T-cell (primary cell): ENCODE measurements around the gene GBP2. TPM values are rescaled to one million over a fixed set of nuclear protein-coding genes. Genes with fewer than 3 reads are reported as not detected.

ENCODE experiments used
- ATAC-seq, 4 experiments: fragments of 200-7000 bp in 3 of 4; fragments of 150-1000 bp in 1 of 4; cut with Tn5 transposase; replicated peaks in 1 of 4; 1 replicate in 3 of 4; 2 replicates in 1 of 4; pipeline ENCODE4 v1.10.0; 2021; ENCODE audit warnings: moderate library complexity in 3 of 4, mild to moderate bottlenecking in 2 of 4, moderate number of reproducible peaks in 1 of 4
- CTCF ChIA-PET, 2 donors: fragments of 300-600 bp; sonication (Branson Sonifier 250); formaldehyde crosslinking; loops; one replicate each; lab custom pipeline; 2022; ENCODE audit warnings: antibody characterized with exemption in 2 of 2; lab: Charles Lee
- POLR2A ChIA-PET, 2 donors: fragments of 300-600 bp; sonication (Branson Sonifier 250); formaldehyde crosslinking; loops; one replicate each; lab custom pipeline; 2022; ENCODE audit warnings: antibody characterized with exemption in 2 of 2; lab: Charles Lee
- DNase-seq, 35 experiments: peaks; one replicate each; pipeline versions ENCODE4 v3.0.0 to v3.0.0-alpha.2; 2013 to 2023
- H3K27ac ChIP-seq: one replicate; pipeline ENCODE4 v1.5.1; 2013; ENCODE audit warnings: low read length
- H3K27me3 ChIP-seq, 2 experiments: replicated peaks in 1 of 2; 1 replicate in 1 of 2; 2 replicates in 1 of 2; pipeline versions ENCODE4 v1.6.1 to v1.7.0; 2013; ENCODE audit warnings: low read length in 1 of 2, mixed read lengths in 1 of 2; ENCODE audit not compliant: control insufficient read depth in 2 of 2, insufficient read depth in 2 of 2; ENCODE audit errors: extremely low read depth in 1 of 2
- H3K36me3 ChIP-seq, 2 donors: 1 replicate in 1 of 2; 2 replicates in 1 of 2; pipeline versions ENCODE4 v1.6.1 to v1.7.0; 2013; ENCODE audit warnings: low read length in 1 of 2; ENCODE audit not compliant: control insufficient read depth in 2 of 2, insufficient read depth in 1 of 2; ENCODE audit errors: extremely low read depth in 1 of 2
- H3K4me1 ChIP-seq, 2 experiments: 1 replicate in 1 of 2; 2 replicates in 1 of 2; pipeline versions ENCODE4 v1.6.1 to v1.7.0; 2013; ENCODE audit warnings: low read length in 2 of 2, mixed read lengths in 1 of 2; ENCODE audit not compliant: insufficient read depth in 2 of 2, control insufficient read depth in 1 of 2; ENCODE audit errors: extremely low read depth in 1 of 2
- H3K4me3 ChIP-seq, 2 donors: 1 replicate in 1 of 2; 2 replicates in 1 of 2; pipeline versions ENCODE4 v1.5.1 to v1.7.0; 2013; ENCODE audit warnings: mild to moderate bottlenecking in 2 of 2, low read length in 1 of 2, moderate library complexity in 1 of 2; ENCODE audit not compliant: control insufficient read depth in 1 of 2; ENCODE audit errors: extremely low read depth in 1 of 2
- H3K9me3 ChIP-seq: 2 replicates; pipeline ENCODE4 v1.7.0; 2013
- H3K27ac Mint-ChIP-seq, 2 donors: one replicate each; pipeline ENCODE4 v1.8.0; 2020 to 2021; ENCODE audit warnings: mild to moderate bottlenecking in 2 of 2, mixed read lengths in 2 of 2
- H3K27me3 Mint-ChIP-seq, 2 donors: one replicate each; pipeline ENCODE4 v1.8.0; 2021 to 2022; ENCODE audit warnings: mixed read lengths in 2 of 2
- H3K36me3 Mint-ChIP-seq: one replicate; pipeline ENCODE4 v1.8.0; 2021; ENCODE audit warnings: mixed read lengths
- H3K4me1 Mint-ChIP-seq, 3 donors: one replicate each; pipeline ENCODE4 v1.8.0; 2020 to 2022; ENCODE audit warnings: mixed read lengths in 3 of 3, mild to moderate bottlenecking in 1 of 3
- H3K4me3 Mint-ChIP-seq, 3 donors: one replicate each; pipeline ENCODE4 v1.8.0; 2020 to 2022; ENCODE audit warnings: mild to moderate bottlenecking in 3 of 3, mixed read lengths in 3 of 3, moderate library complexity in 3 of 3
- H3K9me3 Mint-ChIP-seq, 3 donors: one replicate each; pipeline ENCODE4 v1.8.0; 2020 to 2022; ENCODE audit warnings: mixed read lengths in 3 of 3
- WGBS: methylation state at CpG from one replicate; pipeline ENCODE4 v1.1.5; 2013; ENCODE audit warnings: missing lambda C conversion rate; ENCODE audit not compliant: insufficient coverage; 5-methylcytosine and 5-hydroxymethylcytosine counted together
- total RNA-seq, 35 experiments: library from RNA in 6 of 35; stranded (reverse) in 6 of 35; fragments of 120-200 nt in 1 of 35; gene quantifications; one replicate each; pipeline versions ENCODE4 v1.2.1 to v1.2.4 and lab custom pipeline; 2013 to 2026

Gene GBP2
- total RNA-seq, 5 donors from 2014 or later (not counting 1 experiment from before 2014, with no cell fraction given), result 82.2 to 226 (median 186) TPM

DNA sequence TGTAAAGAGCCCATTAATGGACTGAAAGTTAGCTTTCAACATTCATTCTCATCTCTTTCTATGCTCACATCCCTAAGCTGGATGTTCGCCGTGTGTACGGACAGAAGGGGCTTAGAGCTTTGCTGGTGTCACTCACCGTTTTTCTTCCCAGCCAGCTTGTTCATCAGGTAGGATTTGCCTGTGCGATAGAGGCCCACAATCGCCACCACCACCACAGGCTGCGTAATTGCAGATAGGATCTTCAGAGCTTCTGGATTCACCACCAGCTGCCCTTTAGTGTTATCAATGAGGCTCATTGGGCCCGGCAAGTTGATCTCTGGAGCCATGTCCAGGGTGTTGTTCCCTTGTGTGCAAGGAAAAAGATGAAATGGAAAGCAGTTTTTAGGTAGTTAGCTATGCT is 4.3 kb downstream of the GBP2 start:
- WGBS, result 100% methylated on average over 7 of the region's 8 CpGs

DNA sequence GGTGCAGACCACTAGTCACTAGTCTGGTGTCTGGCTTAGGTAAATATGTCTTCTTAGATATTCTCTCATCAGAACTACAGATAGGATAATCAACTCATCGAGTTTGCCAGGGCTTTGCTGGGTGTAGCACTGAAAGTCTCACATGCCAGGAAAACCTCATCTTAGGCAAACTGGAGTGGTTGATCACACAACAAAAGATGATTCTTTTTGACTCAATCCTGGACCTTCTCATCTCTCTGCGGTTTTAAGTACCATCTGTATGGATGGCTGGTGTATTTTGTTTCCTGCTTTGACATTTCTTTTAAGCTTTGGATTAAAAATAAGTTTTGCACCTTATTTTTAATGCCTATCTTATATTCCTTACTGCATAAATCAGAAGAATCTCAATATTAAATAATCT is 11.3 kb downstream of the GBP2 start:
- POLR2A ChIA-PET, result no interaction called here
- no peaks in the 10 kb centered on the region for H3K9me3 ChIP-seq
- H3K4me1 ChIP-seq, result peaks cover 0 to 4% of the 10 kb centered on the region in 2 experiments
- Mint-ChIP-seq H3K36me3 (peaks cover 63% of the 10 kb centered on the region), H3K4me1 (peaks cover 38 to 58% (median 44%) of the 10 kb centered on the region in 3 donors), H3K27ac (peak overlapping the region; percentile 59 to 84), H3K9me3 (no peaks in the 10 kb centered on the region), H3K27me3 (no peaks in the 10 kb centered on the region), H3K4me3 (no peak overlapping the region)
- no peak for ATAC-seq
- H3K27me3 ChIP-seq, result no peaks in the 10 kb centered on the region
- H3K4me3 ChIP-seq, result no peak overlapping the region
- peak overlapping the region; percentile 19 for H3K27ac ChIP-seq
- DNase-seq, result no peak
- peaks cover 6 to 98% of the 10 kb centered on the region in 2 donors for H3K36me3 ChIP-seq
- CTCF ChIA-PET, result no interaction called here
- WGBS, result no CpG with 5 or more reads among the region's 2 CpGs

More for the DNA sequence above, 4.3 kb downstream of the GBP2 start:
- Histone ChIP-seq H3K27me3 (no peaks in the 10 kb centered on the region), H3K27ac (no peak overlapping the region), H3K9me3 (no peaks in the 10 kb centered on the region), H3K36me3 (peaks cover 5 to 52% of the 10 kb centered on the region in 2 donors), H3K4me3 (no peak overlapping the region), H3K4me1 (peaks cover 9 to 23% of the 10 kb centered on the region in 2 experiments)
- POLR2A ChIA-PET, result interaction anchor here in 1 of 2 donors (0.5 to 0.6 kb wide), 2 partner anchors 28 to 213 kb away, joined by 3 to 8 read pairs; no protein-coding TSS in a partner anchor
- Mint-ChIP-seq H3K4me3 (peak overlapping the region in 1 of 3 donors; percentile 92), H3K9me3 (no peaks in the 10 kb centered on the region), H3K27ac (peak overlapping the region in 1 of 2 donors; percentile 46), H3K4me1 (peaks cover 34 to 42% (median 40%) of the 10 kb centered on the region in 3 donors), H3K27me3 (no peaks in the 10 kb centered on the region), H3K36me3 (peaks cover 30% of the 10 kb centered on the region)
- DNase-seq, result no peak
- CTCF ChIA-PET, result no interaction called here
- ATAC-seq, result no peak

GRCh38 chr1:89112871-89113613 is 12.9 kb downstream of the GBP2 start:
- Mint-ChIP-seq H3K27me3 (no peaks in the 10 kb centered on the region), H3K27ac (peak overlapping the region; percentile 42 to 62), H3K4me3 (no peak overlapping the region), H3K9me3 (no peaks in the 10 kb centered on the region), H3K36me3 (peaks cover 77% of the 10 kb centered on the region), H3K4me1 (peaks cover 41 to 67% (median 44%) of the 10 kb centered on the region in 3 donors)
- WGBS, result 100% methylated on average over 3 of the region's 5 CpGs
- CTCF ChIA-PET, result no interaction called here
- POLR2A ChIA-PET, result interaction anchor here in 1 of 2 donors (0.6 kb wide), 1 partner anchor 340 kb away, joined by 6 read pairs; no protein-coding TSS in a partner anchor
- ATAC-seq (no peak), DNase-seq (no peak)
- Histone ChIP-seq H3K36me3 (peaks cover 7 to 97% of the 10 kb centered on the region in 2 donors), H3K4me1 (peaks cover 0 to 4% of the 10 kb centered on the region in 2 experiments), H3K4me3 (no peak overlapping the region), H3K27ac (no peak overlapping the region), H3K27me3 (no peaks in the 10 kb centered on the region), H3K9me3 (no peaks in the 10 kb centered on the region)

DNA sequence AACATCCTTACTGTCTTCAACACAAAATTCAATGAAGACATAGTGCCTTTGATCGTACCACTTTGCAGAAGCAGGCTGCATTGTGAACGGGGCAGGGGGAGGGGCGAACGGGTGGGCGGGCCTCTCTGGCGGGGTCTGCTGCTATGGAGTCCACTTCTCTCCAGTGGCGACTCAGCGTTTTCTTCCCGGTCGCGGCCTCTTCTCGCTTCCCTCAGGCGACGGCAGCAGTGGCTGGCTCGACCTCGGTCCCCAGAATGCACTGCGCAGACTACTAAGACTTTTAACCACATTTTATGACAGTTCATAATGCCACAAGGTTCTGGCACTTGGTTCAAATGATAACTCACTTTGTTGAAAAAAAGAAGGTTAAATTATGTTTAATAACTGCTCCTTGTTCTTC is 21.2 kb downstream of the GBP2 start:
- peaks cover 0 to 14% (median 3%) of the 10 kb centered on the region in 3 donors for H3K4me1 Mint-ChIP-seq
- Histone ChIP-seq H3K36me3 (peaks cover 2 to 55% of the 10 kb centered on the region in 2 donors), H3K27me3 (no peaks in the 10 kb centered on the region), H3K9me3 (no peaks in the 10 kb centered on the region), H3K27ac (no peak overlapping the region), H3K4me3 (no peak overlapping the region), H3K4me1 (no peaks in the 10 kb centered on the region)
- peaks cover 59% of the 10 kb centered on the region for H3K36me3 Mint-ChIP-seq
- CTCF ChIA-PET, result no interaction called here
- ATAC-seq (no peak), DNase-seq (no peak)
- no peak overlapping the region for H3K27ac Mint-ChIP-seq
- WGBS, result 96% methylated on average over 11 of the region's 17 CpGs
- peaks cover 0 to 10% (median 0%) of the 10 kb centered on the region in 3 donors for H3K9me3 Mint-ChIP-seq
- POLR2A ChIA-PET, result no interaction called here
- no peak overlapping the region for H3K4me3 Mint-ChIP-seq
- H3K27me3 Mint-ChIP-seq, result no peaks in the 10 kb centered on the region

GRCh38 chr1:89104147-89104546 is 21.8 kb downstream of the GBP2 start:
- H3K36me3 Mint-ChIP-seq, result peaks cover 53% of the 10 kb centered on the region
- DNase-seq (no peak), ATAC-seq (no peak)
- H3K4me3 Mint-ChIP-seq, result no peak overlapping the region
- ChIA-PET POLR2A (no interaction called here), CTCF (no interaction called here)
- Histone ChIP-seq H3K9me3 (no peaks in the 10 kb centered on the region), H3K4me1 (no peaks in the 10 kb centered on the region), H3K36me3 (peaks cover 2 to 49% of the 10 kb centered on the region in 2 donors), H3K27ac (no peak overlapping the region), H3K4me3 (no peak overlapping the region), H3K27me3 (no peaks in the 10 kb centered on the region)
- 17% methylated on average over 1 of the region's 2 CpGs for WGBS
- peaks cover 0 to 9% (median under 1%) of the 10 kb centered on the region in 3 donors for H3K4me1 Mint-ChIP-seq
- peak overlapping the region in 1 of 2 donors; percentile 17 for H3K27ac Mint-ChIP-seq
- peaks cover 0 to 10% (median 0%) of the 10 kb centered on the region in 3 donors for H3K9me3 Mint-ChIP-seq
- H3K27me3 Mint-ChIP-seq, result no peaks in the 10 kb centered on the region

- Histone ChIP-seq H3K27ac (no peak overlapping the region), H3K9me3 (no peaks in the 10 kb centered on the region), H3K27me3 (no peaks in the 10 kb centered on the region), H3K4me1 (no peaks in the 10 kb centered on the region), H3K36me3 (peaks cover 0 to 29% of the 10 kb centered on the region in 2 donors), H3K4me3 (no peak overlapping the region)
- ATAC-seq, result no peak
- peaks cover 38% of the 10 kb centered on the region for H3K36me3 Mint-ChIP-seq
- no peak overlapping the region for H3K27ac Mint-ChIP-seq
- ChIA-PET POLR2A (no interaction called here), CTCF (no interaction called here)
- peaks cover 0 to under 1% of the 10 kb centered on the region in 2 donors for H3K27me3 Mint-ChIP-seq
- DNase-seq, result no peak
- H3K4me3 Mint-ChIP-seq, result no peak overlapping the region
- H3K4me1 Mint-ChIP-seq, result no peaks in the 10 kb centered on the region
- peaks cover 4 to 13% (median 5%) of the 10 kb centered on the region in 3 donors for H3K9me3 Mint-ChIP-seq
Observed at GRCh38 chr1:89102021-89102420, 23.9 kb downstream of the GBP2 start.
